Measurements from ENCODE around the gene BOLA3.

BOLA3 gene, protein sequence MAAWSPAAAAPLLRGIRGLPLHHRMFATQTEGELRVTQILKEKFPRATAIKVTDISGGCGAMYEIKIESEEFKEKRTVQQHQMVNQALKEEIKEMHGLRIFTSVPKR

DNA sequence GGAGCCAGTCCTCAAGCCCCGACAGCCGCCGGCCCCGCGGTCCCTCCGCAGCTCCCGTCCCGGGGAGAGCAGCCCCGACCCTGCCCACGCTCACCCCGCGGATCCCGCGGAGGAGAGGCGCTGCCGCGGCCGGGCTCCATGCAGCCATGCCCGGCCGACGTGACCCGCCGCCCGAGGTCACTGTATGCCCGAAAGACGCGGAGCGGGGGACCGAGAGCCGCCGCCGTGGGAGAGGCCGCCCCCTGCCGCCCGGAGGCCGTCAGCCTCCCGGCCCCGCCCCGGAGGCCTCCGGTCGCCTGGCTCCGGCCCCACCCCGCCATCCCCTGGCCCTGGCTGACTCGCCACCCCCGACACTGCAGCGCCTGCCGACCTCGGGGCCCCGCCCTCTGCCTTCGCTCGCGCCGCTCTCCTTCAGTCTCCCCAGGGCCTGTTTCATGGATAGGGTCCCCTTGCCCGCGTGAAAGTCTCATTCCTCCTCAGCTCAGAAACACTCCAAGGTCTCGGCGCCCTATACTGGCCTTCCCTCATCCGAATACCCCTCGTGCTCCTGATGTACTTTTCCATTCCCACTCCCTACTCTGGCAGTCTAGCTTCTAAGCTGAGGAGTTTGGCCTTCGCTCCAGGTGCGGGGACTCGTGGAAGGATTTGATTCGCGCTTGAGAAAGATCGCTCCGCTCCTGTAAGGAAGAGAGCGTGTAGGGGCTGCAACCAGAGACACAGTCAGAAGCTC lies at the start of gene BOLA3:
Gene BOLA3, minus strand, starts transcription at position 186 of the 730 bp plus-strand sequence. Its CDS starts 38 bp downstream, at position 148.
- DNase-seq = peak; percentile 85 to 91
- Histone ChIP-seq H3K27ac (peak within 1 kb of the TSS; percentile 72 to 75), H3K4me1 (peaks cover 0 to 26% (median 19%) of the 10 kb centered on the region in 4 donors), H3K9me3 (no peaks in the 10 kb centered on the region), H3K36me3 (peaks cover 0 to 29% (median 3%) of the 10 kb centered on the region in 3 donors), H3K4me3 (peak within 1 kb of the TSS; percentile 77 to 88), H3K27me3 (no peaks in the 10 kb centered on the region)
- intact Hi-C loops (cut with DNase I; ENCODE audit: low total_unique reads) = loop anchor here (5.0 to 10.0 kb wide), 2 partner anchors 117 to 316 kb away; no protein-coding TSS in a partner anchor
- peak; percentile 44 to 64 for TF ChIP-seq CTCF (IDR thresholded peaks at IDR 0.05)

DNA sequence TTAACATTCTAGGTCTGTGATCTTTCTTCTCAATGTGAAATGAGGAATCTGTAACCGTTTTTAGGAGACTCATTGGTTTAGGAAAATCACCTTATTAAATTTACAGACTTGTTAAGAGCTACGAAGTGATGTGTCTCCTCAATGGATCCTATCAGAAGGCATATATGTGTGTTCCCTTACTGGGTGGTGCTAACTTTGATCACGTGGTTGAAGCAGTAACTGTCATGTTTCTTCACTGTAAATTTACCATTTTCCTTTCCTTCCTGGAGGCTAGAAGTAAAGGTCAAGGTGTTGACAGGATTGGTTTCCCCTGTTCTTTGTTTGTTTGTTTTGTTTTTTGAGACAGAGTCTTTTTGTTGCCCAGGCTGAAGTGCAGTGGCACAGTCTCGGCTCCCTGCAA lies 49.3 kb upstream of the BOLA3 start:
- Histone ChIP-seq H3K27ac (no peak overlapping the region), H3K4me1 (peaks cover 0 to 24% (median 13%) of the 10 kb centered on the region in 4 donors), H3K27me3 (no peaks in the 10 kb centered on the region), H3K9me3 (no peaks in the 10 kb centered on the region), H3K36me3 (no peaks in the 10 kb centered on the region), H3K4me3 (no peak overlapping the region)
- intact Hi-C loops (cut with DNase I; ENCODE audit: low total_unique reads) = no loop called here
- TF ChIP-seq CTCF (IDR thresholded peaks at IDR 0.05) = no peak
- no peak for DNase-seq

DNA sequence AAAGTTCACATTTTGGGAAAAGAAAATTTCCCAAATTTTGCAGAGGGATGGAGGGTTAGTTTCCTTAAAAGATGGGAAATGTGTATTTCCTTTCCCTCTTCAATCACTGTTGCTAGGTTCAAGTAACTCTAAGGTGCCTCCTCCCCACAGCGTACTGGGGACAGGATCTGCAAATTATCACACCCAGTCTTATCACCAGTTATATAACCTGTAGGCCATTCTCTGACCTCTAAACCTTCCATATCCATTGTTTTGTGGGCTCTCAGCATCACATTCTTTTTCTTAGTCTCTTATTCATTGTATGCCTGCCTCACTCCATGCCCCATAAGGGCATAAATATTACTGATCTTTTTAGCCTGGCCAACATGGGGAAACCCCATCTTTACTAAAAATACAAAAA lies 47.1 kb upstream of the BOLA3 start:
- H3K4me3 ChIP-seq = no peak overlapping the region
- peaks cover 0 to 6% (median 3%) of the 10 kb centered on the region in 4 donors for H3K4me1 ChIP-seq
- no peak overlapping the region for H3K27ac ChIP-seq
- intact Hi-C loops (cut with DNase I; ENCODE audit: low total_unique reads) = no loop called here
- DNase-seq = no peak
- no peaks in the 10 kb centered on the region for H3K36me3 ChIP-seq
- H3K27me3 ChIP-seq = no peaks in the 10 kb centered on the region
- no peaks in the 10 kb centered on the region for H3K9me3 ChIP-seq
- TF ChIP-seq CTCF (IDR thresholded peaks at IDR 0.05) = no peak

DNA sequence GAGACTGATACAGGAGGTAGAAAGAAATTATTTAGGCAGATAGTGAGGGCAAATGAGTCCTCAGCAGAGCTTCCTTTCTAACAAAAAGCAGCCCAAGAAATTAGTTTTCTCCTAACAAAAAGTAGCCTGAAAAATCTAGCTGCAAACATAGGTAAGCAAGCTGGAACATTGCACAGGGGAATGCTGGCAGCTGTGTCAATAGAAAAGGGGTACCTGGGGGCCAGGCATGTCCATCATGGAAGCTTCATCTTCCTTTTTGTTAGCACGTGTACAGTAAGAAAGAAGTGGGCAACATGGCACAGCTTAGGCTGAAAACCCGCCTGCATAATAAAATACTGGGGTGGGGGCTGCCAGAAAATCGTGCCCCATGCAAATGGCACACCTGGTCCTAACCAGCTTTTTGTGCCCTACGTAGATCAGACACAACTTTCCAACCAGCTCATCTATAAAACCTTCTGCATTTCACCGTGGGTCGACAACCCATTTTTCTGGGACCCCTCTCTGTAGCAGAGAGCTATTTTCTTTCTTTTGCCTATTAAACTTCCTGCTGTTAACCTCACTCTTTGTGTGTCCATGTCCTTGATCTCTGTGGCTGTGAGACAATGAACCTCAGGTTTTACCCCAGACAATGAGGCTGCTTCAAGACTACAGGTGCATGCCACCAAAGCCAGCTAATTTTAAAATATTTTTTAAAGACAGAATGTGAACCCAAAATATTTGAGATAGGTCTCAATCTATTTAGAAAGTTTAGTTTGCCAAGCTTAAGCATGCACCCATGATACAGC lies 44.1 kb upstream of the BOLA3 start:
- H3K9me3 ChIP-seq = no peaks in the 10 kb centered on the region
- no peak for TF ChIP-seq CTCF (IDR thresholded peaks at IDR 0.05)
- intact Hi-C loops (cut with DNase I; ENCODE audit: low total_unique reads) = no loop called here
- DNase-seq = no peak
- H3K27me3 ChIP-seq = no peaks in the 10 kb centered on the region
- H3K4me1 ChIP-seq = no peaks in the 10 kb centered on the region
- no peak overlapping the region for H3K27ac ChIP-seq
- no peaks in the 10 kb centered on the region for H3K36me3 ChIP-seq
- H3K4me3 ChIP-seq = no peak overlapping the region

- Histone ChIP-seq H3K4me3 (no peak overlapping the region), H3K27ac (no peak overlapping the region), H3K27me3 (no peaks in the 10 kb centered on the region), H3K4me1 (no peaks in the 10 kb centered on the region), H3K9me3 (no peaks in the 10 kb centered on the region), H3K36me3 (no peaks in the 10 kb centered on the region)
- intact Hi-C loops (cut with DNase I; ENCODE audit: low total_unique reads) = no loop called here
- DNase-seq = no peak
- no peak for TF ChIP-seq CTCF (IDR thresholded peaks at IDR 0.05)
Observed at GRCh38 chr2:74188696-74189095, 41.0 kb upstream of the BOLA3 start.

Measured in tibial artery (tissue), 4 donors.